Gastroesophageal sphincter (tissue), 4 donors: ENCODE results near the gene NBL1. TPM values are rescaled to one million over a fixed set of nuclear protein-coding genes. Genes with fewer than 3 reads are reported as not detected.

Source experiments
- ATAC-seq: fragments of 150-250 bp; one replicate; pipeline ENCODE4 v1.9.1; 2016; ENCODE audit warnings: mild to moderate bottlenecking, moderate library complexity
- H3K27ac ChIP-seq, 4 donors: fragments of 200-600 bp; sonication (generic) in 3 of 4; 1 replicate in 3 of 4; 2 replicates in 1 of 4; pipeline ENCODE4 v1.5.1; 2016 to 2019
- H3K27me3 ChIP-seq: fragments of 200-600 bp; sonication (generic); one replicate; pipeline ENCODE4 v1.5.1; 2019
- H3K36me3 ChIP-seq, 2 donors: fragments of 200-600 bp; sonication (generic); one replicate each; pipeline ENCODE4 v1.5.1; 2019; ENCODE audit warnings: control low read depth in 1 of 2
- H3K4me1 ChIP-seq, 3 donors: fragments of 200-600 bp; sonication (generic); 1 replicate in 2 of 3; 2 replicates in 1 of 3; pipeline ENCODE4 v1.5.1; 2016 to 2019; ENCODE audit warnings: control low read depth in 2 of 3
- H3K4me3 ChIP-seq, 2 donors: fragments of 200-600 bp; sonication (generic); one replicate each; pipeline ENCODE4 v1.5.1; 2019; ENCODE audit warnings: mild to moderate bottlenecking in 1 of 2, moderate library complexity in 1 of 2
- H3K9me3 ChIP-seq, 3 donors: fragments of 200-600 bp; sonication (generic); one replicate each; pipeline ENCODE4 v1.5.1; 2017 to 2019; ENCODE audit warnings: control low read depth in 2 of 3
- EP300 ChIP-seq: sonication (generic); formaldehyde crosslinking; IDR thresholded peaks from one replicate; pipeline ENCODE4 v1.6.1; 2017; ENCODE audit warnings: antibody characterized with exemption, mild to moderate bottlenecking
- POLR2A ChIP-seq, 2 donors: fragments of 450-650 bp; IDR thresholded peaks; one replicate each; pipeline ENCODE4 v1.6.1; 2017; ENCODE audit warnings: antibody characterized with exemption in 2 of 2, mild to moderate bottlenecking in 2 of 2, moderate library complexity in 1 of 2
- POLR2AphosphoS5 ChIP-seq: sonication (generic); formaldehyde crosslinking; IDR thresholded peaks from one replicate; pipeline ENCODE4 v1.6.1; 2017; ENCODE audit warnings: antibody characterized with exemption
- WGBS, 2 donors: methylation state at CpG; one replicate each; pipeline ENCODE4 v1.1.5; 2018; ENCODE audit warnings: low coverage in 1 of 2; 5-methylcytosine and 5-hydroxymethylcytosine counted together
- total RNA-seq, 4 donors: library from RNA; depleted of rRNA; stranded (reverse); fragments of >200 nt; gene quantifications; one replicate each; pipeline ENCODE4 v1.1.0, GENCODE V29; 2016
- TF ChIP-seq, protein P1 (sequence below), 4 experiments: fragments of 200-600 bp in 2 of 4; fragments of 450-650 bp in 2 of 4; sonication (generic) in 1 of 4; IDR thresholded peaks; one replicate each; pipeline ENCODE4 v1.5.1; 2017 to 2019; ENCODE audit warnings: antibody characterized with exemption in 4 of 4, mild to moderate bottlenecking in 2 of 4, moderate library complexity in 2 of 4

The NBL1 gene
- total RNA-seq, 4 donors from 2014 or later, result 203 to 343 (median 301) TPM

GRCh38 chr1:19645411-19646251, 1.5 kb downstream of the NBL1 start:
- H3K36me3 ChIP-seq, result no peaks in the 10 kb centered on the region
- H3K9me3 ChIP-seq, result no peaks in the 10 kb centered on the region
- H3K27ac ChIP-seq, result peak overlapping the region; percentile 89 to 99 (median 96)
- no peak for ATAC-seq
- peaks cover 0 to 69% (median 48%) of the 10 kb centered on the region in 3 donors for H3K4me1 ChIP-seq
- WGBS, 2 donors, result 8 to 14% methylated on average over 5 to 8 of the region's 30 CpGs
- TF ChIP-seq EP300 (no peak), POLR2AphosphoS5 (no peak), POLR2A (IDR thresholded peaks at IDR 0.05) (no peak)
- TF ChIP-seq, protein P1, sequence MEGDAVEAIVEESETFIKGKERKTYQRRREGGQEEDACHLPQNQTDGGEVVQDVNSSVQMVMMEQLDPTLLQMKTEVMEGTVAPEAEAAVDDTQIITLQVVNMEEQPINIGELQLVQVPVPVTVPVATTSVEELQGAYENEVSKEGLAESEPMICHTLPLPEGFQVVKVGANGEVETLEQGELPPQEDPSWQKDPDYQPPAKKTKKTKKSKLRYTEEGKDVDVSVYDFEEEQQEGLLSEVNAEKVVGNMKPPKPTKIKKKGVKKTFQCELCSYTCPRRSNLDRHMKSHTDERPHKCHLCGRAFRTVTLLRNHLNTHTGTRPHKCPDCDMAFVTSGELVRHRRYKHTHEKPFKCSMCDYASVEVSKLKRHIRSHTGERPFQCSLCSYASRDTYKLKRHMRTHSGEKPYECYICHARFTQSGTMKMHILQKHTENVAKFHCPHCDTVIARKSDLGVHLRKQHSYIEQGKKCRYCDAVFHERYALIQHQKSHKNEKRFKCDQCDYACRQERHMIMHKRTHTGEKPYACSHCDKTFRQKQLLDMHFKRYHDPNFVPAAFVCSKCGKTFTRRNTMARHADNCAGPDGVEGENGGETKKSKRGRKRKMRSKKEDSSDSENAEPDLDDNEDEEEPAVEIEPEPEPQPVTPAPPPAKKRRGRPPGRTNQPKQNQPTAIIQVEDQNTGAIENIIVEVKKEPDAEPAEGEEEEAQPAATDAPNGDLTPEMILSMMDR (IDR thresholded peaks at IDR 0.05), result no peak
- no peaks in the 10 kb centered on the region for H3K27me3 ChIP-seq
- H3K4me3 ChIP-seq, result peak overlapping the region; percentile 74 to 89

DNA sequence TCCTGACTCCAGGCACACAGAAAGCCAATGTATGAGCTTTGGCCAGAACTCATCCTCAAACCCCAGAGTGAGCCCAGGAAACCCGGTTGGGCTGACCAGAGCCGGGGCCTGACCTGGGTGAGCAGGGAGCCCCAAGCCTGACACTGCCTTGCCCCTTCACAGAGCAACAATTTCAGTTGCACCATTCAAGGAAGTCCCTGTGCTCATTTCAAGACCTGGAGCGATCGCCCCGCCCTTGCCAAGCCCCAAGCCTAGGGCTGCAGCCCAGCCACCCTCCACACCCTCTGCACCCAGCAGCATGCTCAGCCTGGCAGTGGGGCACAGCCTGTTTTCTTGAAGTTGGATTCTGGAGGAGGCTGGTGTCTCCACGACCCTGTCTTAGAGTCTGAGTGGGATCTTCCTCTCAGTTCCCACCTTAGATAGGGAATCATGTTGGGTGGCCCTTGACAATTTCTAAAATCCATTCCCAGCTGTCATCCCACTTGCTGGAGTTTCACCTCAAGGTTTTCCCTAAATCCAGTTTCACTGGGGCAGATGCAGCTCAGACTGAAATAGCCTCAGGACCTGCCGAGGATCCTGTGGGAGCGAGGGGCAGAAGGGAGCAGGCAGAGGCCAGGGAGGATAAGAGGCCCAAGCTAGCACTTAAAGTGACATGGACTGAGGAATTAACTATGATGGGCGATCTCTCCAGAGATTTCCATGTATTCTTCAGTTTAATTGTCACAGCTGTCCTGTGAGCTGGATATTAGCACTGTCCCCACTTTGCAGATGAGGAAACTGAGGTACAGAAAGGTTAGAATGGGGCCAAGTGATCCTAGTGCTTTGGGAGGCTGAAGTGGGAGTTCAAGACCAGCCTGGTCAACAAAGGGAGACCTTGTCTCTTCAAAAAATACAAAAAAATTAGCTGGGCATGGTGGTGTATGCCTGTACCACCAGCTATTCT, 2.5 kb downstream of the NBL1 start:
- Histone ChIP-seq H3K36me3 (peaks cover 0 to 4% of the 10 kb centered on the region in 2 donors), H3K4me3 (peak overlapping the region; percentile 74 to 89), H3K9me3 (no peaks in the 10 kb centered on the region), H3K27me3 (no peaks in the 10 kb centered on the region), H3K27ac (peak overlapping the region; percentile 89 to 99 (median 96)), H3K4me1 (peaks cover 0 to 72% (median 53%) of the 10 kb centered on the region in 3 donors)
- ATAC-seq, result no peak
- WGBS, 2 donors, result 13 to 59% methylated on average over 3 to 6 of the region's 9 CpGs
- no peak for TF ChIP-seq POLR2A (IDR thresholded peaks at IDR 0.05)
- no peak for TF ChIP-seq POLR2AphosphoS5
- TF ChIP-seq EP300, result no peak
- TF ChIP-seq, protein P1 (IDR thresholded peaks at IDR 0.05), result no peak

DNA sequence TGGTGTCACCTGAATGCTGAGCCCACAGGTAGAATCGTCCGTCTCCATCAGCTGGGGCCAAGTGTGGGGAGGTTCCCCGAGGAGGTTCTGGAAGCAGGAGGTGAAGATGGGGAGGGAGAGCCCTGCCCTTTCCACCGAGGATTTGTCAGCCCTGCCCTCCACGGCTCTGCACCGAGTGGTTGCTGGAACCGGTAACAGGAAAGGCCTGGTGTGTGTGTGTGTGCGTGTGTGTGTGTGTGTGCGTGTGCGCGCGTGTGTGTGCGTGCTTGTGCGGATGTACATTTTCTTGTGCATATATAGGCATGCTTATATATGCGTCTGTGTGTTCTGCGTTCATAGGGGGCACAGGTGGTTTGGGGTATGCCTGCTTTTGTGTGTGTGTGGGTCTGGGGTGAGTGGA, 3.5 kb downstream of the NBL1 start:
- H3K4me3 ChIP-seq, result peak overlapping the region in 1 of 2 donors; percentile 89
- TF ChIP-seq, protein P1 (IDR thresholded peaks at IDR 0.05), result no peak
- TF ChIP-seq POLR2AphosphoS5 (no peak), EP300 (no peak), POLR2A (IDR thresholded peaks at IDR 0.05) (no peak)
- no peaks in the 10 kb centered on the region for H3K9me3 ChIP-seq
- peak overlapping the region; percentile 66 to 99 (median 96) for H3K27ac ChIP-seq
- no peaks in the 10 kb centered on the region for H3K27me3 ChIP-seq
- H3K36me3 ChIP-seq, result peaks cover 0 to 10% of the 10 kb centered on the region in 2 donors
- peaks cover 0 to 82% (median 62%) of the 10 kb centered on the region in 3 donors for H3K4me1 ChIP-seq
- 38 to 73% methylated on average over 9 to 10 of the region's 16 CpGs for WGBS, 2 donors
- ATAC-seq, result no peak

GRCh38 chr1:19648239-19648638, 4.1 kb downstream of the NBL1 start:
- no CpG with 5 or more reads among the region's 14 CpGs for WGBS, 2 donors
- peaks cover 0 to 10% of the 10 kb centered on the region in 2 donors for H3K36me3 ChIP-seq
- TF ChIP-seq POLR2A (IDR thresholded peaks at IDR 0.05) (no peak), EP300 (no peak), POLR2AphosphoS5 (no peak)
- TF ChIP-seq, protein P1 (IDR thresholded peaks at IDR 0.05), result no peak
- peak overlapping the region; percentile 66 to 99 (median 96) for H3K27ac ChIP-seq
- ATAC-seq, result no peak
- peak overlapping the region in 1 of 2 donors; percentile 89 for H3K4me3 ChIP-seq
- H3K9me3 ChIP-seq, result no peaks in the 10 kb centered on the region
- H3K27me3 ChIP-seq, result no peaks in the 10 kb centered on the region
- peaks cover 0 to 83% (median 61%) of the 10 kb centered on the region in 3 donors for H3K4me1 ChIP-seq
